GM03348 (cell line): ENCODE results near the gene ADORA1.

Experiments used
- DNase-seq: peaks from one replicate; pipeline ENCODE4 v3.0.0; 2012; ENCODE audit warnings: low spot score

The ADORA1 gene

GRCh38 chr1:203159844-203160243 is 32.3 kb downstream of the ADORA1 start:
- no peak for DNase-seq

- no peak for DNase-seq
Observed at GRCh38 chr1:203161175-203161574, 33.6 kb downstream of the ADORA1 start.

GRCh38 chr1:203161703-203162102 is 34.2 kb downstream of the ADORA1 start:
- no peak for DNase-seq

GRCh38 chr1:203162403-203162802 is 34.9 kb downstream of the ADORA1 start:
- no peak for DNase-seq

- DNase-seq: no peak
Observed at GRCh38 chr1:203163891-203164635, 36.5 kb downstream of the ADORA1 start.

GRCh38 chr1:203165101-203165799 is 37.7 kb downstream of the ADORA1 start:
- no peak for DNase-seq

- no peak for DNase-seq
Observed at GRCh38 chr1:203165800-203166161, 38.3 kb downstream of the ADORA1 start.

- no peak for DNase-seq
Observed at GRCh38 chr1:203166192-203166940, 38.8 kb downstream of the ADORA1 start.

GRCh38 chr1:203167026-203167912 is 39.7 kb downstream of the ADORA1 start:
- no peak for DNase-seq

- DNase-seq: no peak
Observed at GRCh38 chr1:203167913-203168200, 40.3 kb downstream of the ADORA1 start.

GRCh38 chr1:203168256-203168786 is 40.8 kb downstream of the ADORA1 start:
- DNase-seq: no peak

GRCh38 chr1:203168991-203169390 is 41.5 kb downstream of the ADORA1 start:
- no peak for DNase-seq

- no peak for DNase-seq
Observed at GRCh38 chr1:203169770-203170520, 42.4 kb downstream of the ADORA1 start.

GRCh38 chr1:203170625-203171330 is 43.3 kb downstream of the ADORA1 start:
- DNase-seq: no peak

- no peak for DNase-seq
Observed at GRCh38 chr1:203171341-203172183, 44.0 kb downstream of the ADORA1 start.

- DNase-seq: peak; percentile 92
Observed at GRCh38 chr1:203172184-203173010, 44.9 kb downstream of the ADORA1 start.

GRCh38 chr1:203173011-203173555 is 45.6 kb downstream of the ADORA1 start:
- no peak for DNase-seq

GRCh38 chr1:203173566-203173965 is 46.0 kb downstream of the ADORA1 start:
- no peak for DNase-seq
